HuH-7 (cell line): ENCODE results near the gene PNLIPRP2.

Experiments used
- DNase-seq: peaks from one replicate; pipeline ENCODE4 v3.0.0; 2011; ENCODE audit warnings: low spot score

The PNLIPRP2 gene

DNA sequence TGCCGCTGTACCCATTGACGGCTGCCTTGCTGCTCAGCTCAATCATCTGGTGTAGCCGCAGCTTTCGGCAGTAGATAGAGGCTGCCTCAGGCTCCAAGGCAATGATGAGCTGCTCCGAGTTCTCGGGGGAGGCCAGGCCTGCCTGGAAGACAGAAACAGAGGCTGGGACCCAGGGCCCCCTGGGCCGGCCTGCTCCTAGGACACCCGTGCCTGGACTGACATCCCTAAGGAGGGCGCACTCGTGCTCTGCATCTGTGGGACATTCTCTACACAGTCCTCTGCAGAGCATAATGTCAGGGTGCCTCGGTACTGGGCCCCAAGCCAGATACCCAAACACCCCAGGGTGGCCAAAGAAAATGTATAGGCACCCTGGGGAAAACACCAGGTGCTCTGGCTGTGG is 63.1 kb downstream of the PNLIPRP2 start:
- no peak for DNase-seq

DNA sequence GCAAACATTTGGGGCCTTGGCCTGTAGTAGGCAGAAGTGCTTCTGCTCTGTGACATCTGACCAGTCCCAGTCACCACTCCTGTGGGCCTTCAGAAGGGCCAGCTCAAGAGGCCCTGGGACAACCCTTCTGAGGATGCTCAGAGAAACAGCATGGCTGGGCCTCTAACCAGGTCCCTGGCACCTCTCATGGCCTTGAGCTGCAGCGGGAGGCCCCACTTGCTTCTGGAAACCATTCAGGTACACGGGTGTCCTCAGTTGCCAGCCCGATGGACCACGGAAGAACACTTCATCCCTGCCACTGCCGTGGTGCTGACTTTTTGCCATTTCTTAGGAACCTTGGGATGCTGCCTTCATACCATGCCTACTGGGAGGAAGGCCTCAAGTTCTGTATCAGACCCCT is 64.0 kb downstream of the PNLIPRP2 start:
- no peak for DNase-seq

DNA sequence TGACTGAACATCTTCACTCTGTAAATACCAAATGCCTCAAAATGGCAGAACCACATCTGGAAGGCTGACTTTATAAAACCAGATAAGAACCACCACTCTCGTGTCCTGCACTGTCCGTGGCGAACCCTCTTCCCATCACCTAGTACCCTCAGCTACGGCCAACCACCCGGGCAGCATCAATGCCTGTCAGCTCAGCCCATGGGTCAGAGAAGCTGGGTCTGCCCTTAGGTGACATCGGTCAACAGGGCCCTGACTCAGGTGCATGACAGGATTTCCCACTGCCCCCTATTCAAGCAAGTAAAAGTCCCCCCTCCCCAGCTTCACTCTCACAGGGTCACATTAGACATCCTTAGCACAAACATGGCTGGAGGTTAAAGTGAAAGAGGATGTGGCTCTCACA is 65.1 kb downstream of the PNLIPRP2 start:
- DNase-seq: no peak

DNA sequence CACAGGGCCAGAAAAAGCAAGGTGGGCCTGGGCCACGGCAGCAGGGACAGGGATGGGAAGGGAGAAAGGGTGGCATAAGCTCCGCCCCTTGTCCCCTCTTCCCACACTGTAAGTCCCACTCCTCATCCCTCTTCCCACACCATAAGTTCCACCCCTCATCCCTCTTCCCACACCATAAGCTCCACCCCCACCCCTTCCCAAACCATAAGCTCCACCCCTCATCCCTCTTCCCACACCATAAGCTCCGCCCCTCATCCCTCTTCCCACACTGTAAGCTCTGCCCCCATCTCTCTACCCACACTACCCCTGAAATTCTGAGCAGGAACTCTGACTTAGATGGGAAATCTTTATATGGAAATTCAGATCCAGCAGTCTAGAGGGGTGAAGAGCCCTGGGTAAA is 65.9 kb downstream of the PNLIPRP2 start:
- no peak for DNase-seq

DNA sequence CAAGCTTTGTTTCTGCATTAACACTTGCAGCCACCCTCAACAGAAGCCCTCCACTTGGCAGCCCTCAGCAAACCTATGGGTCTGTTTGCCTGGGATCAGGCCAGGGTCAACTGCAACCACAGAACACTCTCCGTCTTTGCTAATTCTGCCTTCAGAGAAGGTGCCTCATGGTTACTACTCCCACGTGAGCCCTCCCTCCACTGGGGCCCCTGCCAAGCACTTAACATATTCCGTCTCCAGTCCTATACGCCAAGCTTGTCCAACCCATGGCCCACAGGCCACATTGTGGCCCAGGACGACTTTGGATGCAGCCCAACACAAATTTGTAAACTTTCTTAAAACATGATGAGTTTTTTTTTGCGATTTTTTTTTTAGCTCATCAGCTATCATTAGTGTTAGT is 66.9 kb downstream of the PNLIPRP2 start:
- no peak for DNase-seq

GRCh38 chr10:116688241-116688711 is 67.5 kb downstream of the PNLIPRP2 start:
- no peak for DNase-seq

DNA sequence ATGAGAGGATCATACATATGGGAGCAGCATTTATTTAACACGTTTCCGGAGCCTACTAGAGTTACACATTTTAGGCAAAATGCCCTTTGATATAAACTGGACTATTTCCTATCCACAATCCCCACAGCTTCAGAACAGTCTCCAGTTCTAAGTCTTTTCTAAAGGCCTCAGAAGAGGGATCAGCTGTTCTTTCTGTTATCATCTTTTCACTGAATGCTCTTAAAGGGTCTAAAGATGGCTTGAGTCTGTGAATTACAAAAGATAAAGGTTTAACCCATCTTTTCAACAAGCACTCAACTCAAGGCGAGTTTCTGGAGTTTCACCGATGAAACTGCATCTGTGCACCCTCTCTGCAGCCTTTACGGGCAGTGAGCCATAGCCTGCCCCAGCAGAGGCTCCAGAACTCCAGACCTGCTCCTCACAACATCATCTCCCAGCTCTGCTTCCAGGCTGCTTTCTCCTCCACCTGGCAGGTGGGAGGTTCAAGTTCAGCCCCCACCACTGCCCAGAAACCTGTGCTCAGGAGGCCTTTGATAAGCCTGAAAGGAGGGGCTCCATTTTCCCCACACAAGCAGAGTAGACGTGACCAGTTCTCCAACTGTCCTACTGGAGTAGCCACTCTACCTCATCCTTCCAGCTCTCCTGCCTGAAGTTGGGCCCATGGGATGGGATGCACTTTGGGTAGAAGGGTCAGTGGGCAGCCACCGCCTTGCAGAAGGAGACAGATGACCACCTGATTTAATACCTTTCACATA is 68.2 kb downstream of the PNLIPRP2 start:
- no peak for DNase-seq

GRCh38 chr10:116689744-116690143 is 69.0 kb downstream of the PNLIPRP2 start:
- DNase-seq: no peak

DNA sequence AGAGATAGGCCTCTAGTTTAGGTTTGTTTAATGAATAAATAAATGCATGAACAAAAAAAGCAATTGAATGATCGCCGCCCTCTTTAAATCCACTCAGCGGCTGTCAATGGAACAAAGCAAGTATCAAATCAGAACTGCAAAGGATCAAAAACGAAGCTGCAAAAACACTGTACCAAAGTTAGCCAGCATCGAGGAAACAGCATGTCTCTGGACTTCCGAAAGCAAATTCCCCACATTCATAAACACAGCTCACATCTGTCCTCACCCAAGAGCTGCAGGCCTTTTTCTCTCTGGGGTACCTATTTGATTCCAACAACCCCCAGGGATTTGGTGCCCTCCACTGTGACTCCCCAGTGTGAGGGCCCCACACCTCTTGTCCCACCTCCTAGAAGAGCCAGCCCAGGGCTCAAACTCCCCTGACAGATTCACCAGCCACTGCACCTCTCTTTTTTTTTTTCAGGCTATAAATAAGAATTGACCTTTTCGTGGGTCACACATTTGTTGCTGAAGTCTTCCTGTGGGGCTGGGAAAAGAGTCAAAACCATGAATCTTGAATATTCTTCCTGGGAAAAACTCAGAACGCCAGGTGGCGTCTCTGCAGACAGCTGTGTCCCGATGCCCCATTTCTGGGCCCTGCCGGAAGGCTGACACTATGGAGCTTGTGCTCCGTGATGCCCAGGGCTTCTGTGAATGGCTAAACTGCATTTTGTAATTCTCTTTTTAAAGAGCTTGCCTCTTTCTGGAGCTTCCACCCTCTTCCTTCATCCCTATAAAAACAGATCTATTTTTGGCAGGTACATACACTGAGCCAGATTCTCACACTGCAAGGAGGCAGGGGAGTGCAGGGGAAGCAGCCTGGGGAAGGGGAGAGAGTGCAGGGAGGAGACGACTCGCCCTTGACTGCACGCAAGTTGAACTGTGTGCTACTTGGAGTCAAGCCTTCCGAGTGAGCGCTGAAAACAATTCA is 69.9 kb downstream of the PNLIPRP2 start:
- DNase-seq: peak; percentile 34

GRCh38 chr10:116691635-116692034 is 70.9 kb downstream of the PNLIPRP2 start:
- no peak for DNase-seq

GRCh38 chr10:116692225-116692624 is 71.5 kb downstream of the PNLIPRP2 start:
- no peak for DNase-seq

- no peak for DNase-seq
Measured at GRCh38 chr10:116694243-116694926, 73.6 kb downstream of the PNLIPRP2 start.
